ENCODE measurements around the gene GZMM.

Gene GZMM

DNA sequence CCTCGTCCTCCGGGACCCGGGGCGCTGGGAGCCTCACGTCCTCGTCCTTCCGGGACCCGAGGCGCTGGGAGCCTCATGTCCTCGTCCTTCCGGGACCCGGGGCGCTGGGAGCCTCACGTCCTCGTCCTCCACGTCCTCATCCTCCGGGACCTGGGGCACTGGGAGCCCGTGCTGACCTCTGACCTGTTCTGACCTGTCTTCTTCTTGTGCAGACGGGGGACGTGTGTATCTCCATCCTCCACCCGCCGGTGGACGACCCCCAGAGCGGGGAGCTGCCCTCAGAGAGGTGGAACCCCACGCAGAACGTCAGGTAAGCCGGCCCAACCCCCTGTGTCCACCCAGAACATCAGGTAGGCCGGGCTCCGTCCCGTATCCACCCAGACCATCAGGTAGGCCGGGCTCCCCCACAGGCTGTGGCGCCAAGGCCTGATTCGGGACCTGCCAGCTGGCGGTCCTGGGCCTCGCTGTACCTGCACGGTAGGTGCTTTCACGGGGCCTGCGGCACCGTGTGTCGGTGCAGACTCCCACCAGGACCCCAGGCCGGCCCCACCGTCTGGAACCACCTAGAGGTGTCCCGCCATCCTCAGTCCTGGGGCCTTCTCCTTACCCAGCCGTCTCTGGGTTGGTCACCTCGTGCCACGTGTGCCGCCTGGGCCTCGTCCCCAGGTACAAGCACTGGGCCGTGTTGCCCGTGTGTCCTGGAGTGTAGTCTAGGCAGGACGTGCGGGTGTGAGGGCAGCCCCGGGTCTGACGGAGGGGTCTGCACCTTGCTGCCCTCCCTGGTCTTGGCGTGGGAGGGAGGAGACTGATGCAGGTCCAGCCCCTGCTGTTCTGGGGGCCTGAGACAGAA, 7.6 kb upstream of the GZMM start:
- DNase-seq (ENCODE audit: low read depth in 2 of 2), result no peak
- TF ChIP-seq, protein P1, sequence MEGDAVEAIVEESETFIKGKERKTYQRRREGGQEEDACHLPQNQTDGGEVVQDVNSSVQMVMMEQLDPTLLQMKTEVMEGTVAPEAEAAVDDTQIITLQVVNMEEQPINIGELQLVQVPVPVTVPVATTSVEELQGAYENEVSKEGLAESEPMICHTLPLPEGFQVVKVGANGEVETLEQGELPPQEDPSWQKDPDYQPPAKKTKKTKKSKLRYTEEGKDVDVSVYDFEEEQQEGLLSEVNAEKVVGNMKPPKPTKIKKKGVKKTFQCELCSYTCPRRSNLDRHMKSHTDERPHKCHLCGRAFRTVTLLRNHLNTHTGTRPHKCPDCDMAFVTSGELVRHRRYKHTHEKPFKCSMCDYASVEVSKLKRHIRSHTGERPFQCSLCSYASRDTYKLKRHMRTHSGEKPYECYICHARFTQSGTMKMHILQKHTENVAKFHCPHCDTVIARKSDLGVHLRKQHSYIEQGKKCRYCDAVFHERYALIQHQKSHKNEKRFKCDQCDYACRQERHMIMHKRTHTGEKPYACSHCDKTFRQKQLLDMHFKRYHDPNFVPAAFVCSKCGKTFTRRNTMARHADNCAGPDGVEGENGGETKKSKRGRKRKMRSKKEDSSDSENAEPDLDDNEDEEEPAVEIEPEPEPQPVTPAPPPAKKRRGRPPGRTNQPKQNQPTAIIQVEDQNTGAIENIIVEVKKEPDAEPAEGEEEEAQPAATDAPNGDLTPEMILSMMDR (IDR thresholded peaks at IDR 0.05; ENCODE audit: low read depth, low read length), result no peak

DNA sequence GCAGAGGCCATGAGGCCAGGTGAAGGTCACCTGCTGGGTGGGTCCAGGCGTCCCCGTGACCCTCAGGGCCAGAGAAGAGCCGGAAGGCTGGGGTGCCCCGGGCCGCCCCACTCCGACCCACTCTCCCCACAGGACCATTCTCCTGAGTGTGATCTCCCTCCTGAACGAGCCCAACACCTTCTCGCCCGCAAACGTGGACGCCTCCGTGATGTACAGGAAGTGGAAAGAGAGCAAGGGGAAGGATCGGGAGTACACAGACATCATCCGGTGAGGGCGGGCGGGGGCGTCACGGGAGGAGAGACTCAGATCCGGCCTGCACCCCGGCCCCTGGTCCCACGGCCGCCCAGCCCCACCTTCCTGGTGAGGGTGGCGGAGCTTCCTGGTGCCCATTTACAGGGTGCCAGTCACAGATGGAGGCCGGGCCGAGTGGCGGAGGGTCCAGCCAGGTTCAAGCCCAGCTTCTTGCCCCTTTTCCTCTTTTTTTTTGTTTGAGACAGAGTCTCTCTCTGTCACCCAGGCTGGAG, 6.9 kb upstream of the GZMM start:
- TF ChIP-seq, protein P1 (IDR thresholded peaks at IDR 0.05; ENCODE audit: low read depth, low read length), result no peak
- H3K4me3 ChIP-seq (replicated peaks in 1 of 2; ENCODE audit: low read depth in 2 of 2, low read length in 2 of 2), result no peak overlapping the region
- no peak for DNase-seq (ENCODE audit: low read depth in 2 of 2)

More for the DNA sequence above, 7.6 kb upstream of the GZMM start:
- no peak overlapping the region for H3K4me3 ChIP-seq (replicated peaks in 1 of 2; ENCODE audit: low read depth in 2 of 2, low read length in 2 of 2)

DNA sequence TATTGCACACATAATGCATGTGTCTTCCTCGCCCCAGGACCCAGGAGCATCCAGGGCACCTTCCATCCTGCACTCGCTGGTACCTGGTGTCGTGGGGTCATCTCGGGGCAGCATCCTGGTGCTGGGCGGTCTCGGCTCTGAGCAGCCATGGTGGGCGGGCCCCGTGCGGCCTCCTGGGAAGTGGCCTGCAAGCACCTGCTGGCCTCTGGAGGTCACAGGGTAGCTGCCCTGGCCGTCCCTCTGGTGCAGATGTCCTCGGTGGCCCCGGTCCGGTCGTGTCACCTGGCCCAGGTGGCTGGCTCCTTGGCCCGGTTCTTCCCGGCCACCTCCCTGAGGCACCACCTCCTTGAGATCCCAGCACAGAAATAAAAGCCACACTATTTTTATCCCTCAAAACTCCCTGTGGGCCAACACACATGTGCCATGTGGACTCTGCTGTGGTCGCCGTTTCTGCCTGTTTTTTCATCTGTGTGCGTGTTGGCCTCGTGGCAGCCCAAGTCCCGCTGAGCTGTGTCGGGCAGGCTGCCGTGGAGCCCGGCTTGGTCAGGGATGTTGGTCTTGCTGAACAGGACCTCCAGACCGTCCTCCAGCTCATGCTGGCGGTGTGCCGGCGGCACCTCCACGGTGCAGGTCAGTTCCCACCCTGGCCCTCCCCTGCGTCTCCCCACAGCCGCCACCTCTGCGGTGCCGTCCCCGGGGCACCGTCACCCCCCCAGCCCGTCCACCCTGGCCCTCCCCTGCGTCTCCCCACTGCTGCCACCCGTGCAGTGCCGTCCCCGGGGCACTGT, 5.0 kb upstream of the GZMM start:
- H3K4me3 ChIP-seq (replicated peaks in 1 of 2; ENCODE audit: low read depth in 2 of 2, low read length in 2 of 2), result no peak overlapping the region
- DNase-seq (ENCODE audit: low read depth in 2 of 2), result no peak
- TF ChIP-seq, protein P1 (IDR thresholded peaks at IDR 0.05; ENCODE audit: low read depth, low read length), result no peak

DNA sequence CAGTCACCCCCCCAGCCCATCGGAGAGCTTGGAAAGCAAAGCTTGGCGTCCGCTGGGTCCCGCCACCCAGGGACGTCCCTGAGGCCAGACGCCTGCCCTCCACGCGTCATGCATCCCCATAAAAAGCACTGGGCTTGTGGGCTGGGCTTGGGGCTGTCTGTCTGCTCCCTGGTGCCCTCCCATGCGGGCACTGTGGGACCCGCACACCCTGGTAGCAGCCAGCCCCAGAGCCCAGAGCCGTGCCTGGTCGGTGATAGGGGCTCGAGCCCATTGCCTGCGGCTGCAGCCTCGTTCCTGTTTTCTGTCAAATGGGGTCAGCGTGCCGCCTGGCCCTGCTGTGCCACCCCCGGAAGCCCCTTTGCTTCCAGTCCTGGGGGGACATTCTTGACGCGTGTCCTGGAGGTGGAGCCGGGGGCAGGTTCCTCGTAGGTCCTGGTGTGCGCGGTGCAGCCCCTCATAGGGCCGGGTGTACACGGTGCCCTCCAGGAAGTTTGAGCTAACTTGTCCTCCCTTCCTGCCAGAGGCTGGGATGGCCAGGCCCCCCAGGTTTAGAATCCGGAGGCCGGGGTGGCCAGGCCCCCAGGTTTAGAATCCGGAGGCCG, 4.3 kb upstream of the GZMM start:
- DNase-seq (ENCODE audit: low read depth in 2 of 2), result no peak
- TF ChIP-seq, protein P1 (IDR thresholded peaks at IDR 0.05; ENCODE audit: low read depth, low read length), result no peak
- no peak overlapping the region for H3K4me3 ChIP-seq (replicated peaks in 1 of 2; ENCODE audit: low read depth in 2 of 2, low read length in 2 of 2)

DNA sequence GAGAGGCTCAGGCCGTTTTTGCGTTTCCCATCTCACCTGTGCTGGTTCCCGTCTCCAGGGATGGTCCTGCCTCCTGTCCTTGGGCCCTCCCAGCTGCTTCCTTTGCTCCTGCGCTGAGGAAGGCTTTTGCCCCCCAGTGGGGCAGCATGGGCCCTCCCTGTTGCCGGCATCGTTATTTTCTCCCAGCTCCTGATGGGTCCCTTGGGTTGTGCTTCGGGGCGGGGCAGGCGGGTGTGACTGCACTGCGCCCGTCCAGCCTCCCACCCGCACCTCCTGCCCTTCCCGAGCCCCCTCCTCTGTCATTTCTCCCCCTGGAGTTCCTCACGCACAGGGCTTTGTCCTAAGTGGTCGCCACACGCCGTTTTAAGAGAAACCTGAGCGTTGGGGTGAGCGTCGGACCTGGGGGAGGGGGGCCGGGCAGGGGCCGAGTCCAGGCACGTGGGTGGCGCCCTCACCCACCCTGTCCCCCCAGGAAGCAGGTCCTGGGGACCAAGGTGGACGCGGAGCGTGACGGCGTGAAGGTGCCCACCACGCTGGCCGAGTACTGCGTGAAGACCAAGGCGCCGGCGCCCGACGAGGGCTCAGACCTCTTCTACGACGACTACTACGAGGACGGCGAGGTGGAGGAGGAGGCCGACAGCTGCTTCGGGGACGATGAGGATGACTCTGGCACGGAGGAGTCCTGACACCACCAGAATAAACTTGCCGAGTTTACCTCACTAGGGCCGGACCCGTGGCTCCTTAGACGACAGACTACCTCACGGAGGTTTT, 2.8 kb upstream of the GZMM start:
- TF ChIP-seq, protein P1 (IDR thresholded peaks at IDR 0.05; ENCODE audit: low read depth, low read length), result no peak
- DNase-seq (ENCODE audit: low read depth in 2 of 2), result no peak
- H3K4me3 ChIP-seq (replicated peaks in 1 of 2; ENCODE audit: low read depth in 2 of 2, low read length in 2 of 2), result no peak overlapping the region

DNA sequence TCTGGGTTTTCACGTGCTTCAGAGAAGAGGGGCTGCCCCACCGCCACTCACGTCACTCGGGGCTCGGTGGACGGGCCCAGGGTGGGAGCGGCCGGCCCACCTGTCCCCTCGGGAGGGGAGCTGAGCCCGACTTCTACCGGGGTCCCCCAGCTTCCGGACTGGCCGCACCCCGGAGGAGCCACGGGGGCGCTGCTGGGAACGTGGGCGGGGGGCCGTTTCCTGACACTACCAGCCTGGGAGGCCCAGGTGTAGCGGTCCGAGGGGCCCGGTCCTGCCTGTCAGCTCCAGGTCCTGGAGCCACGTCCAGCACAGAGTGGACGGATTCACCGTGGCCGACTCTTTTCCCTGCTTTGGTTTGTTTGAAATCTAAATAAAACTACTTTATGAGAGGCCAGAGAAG, 2.2 kb upstream of the GZMM start:
- H3K4me3 ChIP-seq (replicated peaks in 1 of 2; ENCODE audit: low read depth in 2 of 2, low read length in 2 of 2), result no peak overlapping the region
- TF ChIP-seq, protein P1 (IDR thresholded peaks at IDR 0.05; ENCODE audit: low read depth, low read length), result no peak
- DNase-seq (ENCODE audit: low read depth in 2 of 2), result no peak

Measured in cardiac fibroblast (primary cell).